Measurements from ENCODE around the gene CCDC38.

DNA sequence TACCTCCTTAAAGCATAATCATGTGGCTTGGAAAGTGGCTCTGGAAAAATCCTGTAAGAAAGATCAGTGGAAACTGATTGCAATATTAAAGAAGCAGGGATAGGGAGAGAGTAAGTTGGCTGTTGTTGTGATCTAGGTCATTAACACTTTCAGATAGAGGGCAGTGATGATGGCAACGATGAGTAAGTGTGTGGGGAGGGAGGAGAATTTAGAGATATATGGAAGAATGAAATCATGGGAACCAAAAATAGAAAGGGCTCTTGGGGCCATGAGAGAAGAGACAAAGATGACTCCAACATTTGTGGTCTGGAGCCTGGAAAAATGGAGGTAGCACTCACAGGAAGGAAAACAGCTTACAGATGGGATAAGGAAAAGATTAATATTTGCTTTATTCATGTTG lies 60.3 kb downstream of the CCDC38 start:
- TF ChIP-seq, protein P1, sequence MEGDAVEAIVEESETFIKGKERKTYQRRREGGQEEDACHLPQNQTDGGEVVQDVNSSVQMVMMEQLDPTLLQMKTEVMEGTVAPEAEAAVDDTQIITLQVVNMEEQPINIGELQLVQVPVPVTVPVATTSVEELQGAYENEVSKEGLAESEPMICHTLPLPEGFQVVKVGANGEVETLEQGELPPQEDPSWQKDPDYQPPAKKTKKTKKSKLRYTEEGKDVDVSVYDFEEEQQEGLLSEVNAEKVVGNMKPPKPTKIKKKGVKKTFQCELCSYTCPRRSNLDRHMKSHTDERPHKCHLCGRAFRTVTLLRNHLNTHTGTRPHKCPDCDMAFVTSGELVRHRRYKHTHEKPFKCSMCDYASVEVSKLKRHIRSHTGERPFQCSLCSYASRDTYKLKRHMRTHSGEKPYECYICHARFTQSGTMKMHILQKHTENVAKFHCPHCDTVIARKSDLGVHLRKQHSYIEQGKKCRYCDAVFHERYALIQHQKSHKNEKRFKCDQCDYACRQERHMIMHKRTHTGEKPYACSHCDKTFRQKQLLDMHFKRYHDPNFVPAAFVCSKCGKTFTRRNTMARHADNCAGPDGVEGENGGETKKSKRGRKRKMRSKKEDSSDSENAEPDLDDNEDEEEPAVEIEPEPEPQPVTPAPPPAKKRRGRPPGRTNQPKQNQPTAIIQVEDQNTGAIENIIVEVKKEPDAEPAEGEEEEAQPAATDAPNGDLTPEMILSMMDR (IDR thresholded peaks at IDR 0.05; ENCODE audit: insufficient read depth, low read length, poor library complexity, severe bottlenecking) = no peak
- no peak for TF ChIP-seq EZH2phosphoT487 (conservative IDR thresholded peaks at IDR 0.05; ENCODE audit: low read length)
